Measurements from ENCODE around the gene WWOX.

Gene WWOX

DNA sequence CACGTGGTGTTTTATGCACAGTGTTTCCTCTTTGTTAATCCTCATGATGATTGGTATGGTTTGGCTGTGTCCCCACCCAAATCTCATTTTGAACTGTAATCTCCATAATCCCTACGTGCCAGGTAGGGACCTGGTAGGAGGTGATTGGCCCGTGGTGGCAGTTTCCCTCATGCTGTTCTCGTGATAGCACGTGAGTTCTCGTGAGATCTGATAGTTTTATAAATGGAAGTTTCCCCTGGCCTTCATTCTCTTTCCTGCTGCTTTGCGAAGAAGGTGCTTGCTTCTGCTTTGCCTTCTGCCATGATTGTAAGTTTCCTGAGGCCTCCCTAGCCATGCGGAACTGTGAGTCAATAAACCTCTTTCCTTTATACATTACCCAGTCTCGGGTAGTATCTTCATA lies 115.8 kb downstream of the WWOX start:
- no peak for ATAC-seq
- TF ChIP-seq RARB (CRISPR knock-in tag; IDR thresholded peaks at IDR 0.05) (no peak), ZC3H10 (CRISPR knock-in tag; IDR thresholded peaks at IDR 0.05) (no peak), ESRRG (CRISPR knock-in tag; IDR thresholded peaks at IDR 0.05) (no peak), CSDC2 (CRISPR knock-in tag; IDR thresholded peaks at IDR 0.05) (no peak), PPARA (CRISPR knock-in tag; IDR thresholded peaks at IDR 0.05; ENCODE audit: borderline replicate concordance) (no peak), ZFP3 (CRISPR knock-in tag; IDR thresholded peaks at IDR 0.05) (no peak), ZNF70 (CRISPR knock-in tag; IDR thresholded peaks at IDR 0.05) (no peak), BACH2 (CRISPR knock-in tag; IDR thresholded peaks at IDR 0.05; ENCODE audit: borderline replicate concordance) (no peak)
- TF ChIP-seq, protein P1, sequence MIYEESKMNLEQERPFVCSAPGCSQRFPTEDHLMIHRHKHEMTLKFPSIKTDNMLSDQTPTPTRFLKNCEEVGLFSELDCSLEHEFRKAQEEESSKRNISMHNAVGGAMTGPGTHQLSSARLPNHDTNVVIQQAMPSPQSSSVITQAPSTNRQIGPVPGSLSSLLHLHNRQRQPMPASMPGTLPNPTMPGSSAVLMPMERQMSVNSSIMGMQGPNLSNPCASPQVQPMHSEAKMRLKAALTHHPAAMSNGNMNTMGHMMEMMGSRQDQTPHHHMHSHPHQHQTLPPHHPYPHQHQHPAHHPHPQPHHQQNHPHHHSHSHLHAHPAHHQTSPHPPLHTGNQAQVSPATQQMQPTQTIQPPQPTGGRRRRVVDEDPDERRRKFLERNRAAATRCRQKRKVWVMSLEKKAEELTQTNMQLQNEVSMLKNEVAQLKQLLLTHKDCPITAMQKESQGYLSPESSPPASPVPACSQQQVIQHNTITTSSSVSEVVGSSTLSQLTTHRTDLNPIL (CRISPR knock-in tag; IDR thresholded peaks at IDR 0.05; ENCODE audit: low read depth) = no peak

DNA sequence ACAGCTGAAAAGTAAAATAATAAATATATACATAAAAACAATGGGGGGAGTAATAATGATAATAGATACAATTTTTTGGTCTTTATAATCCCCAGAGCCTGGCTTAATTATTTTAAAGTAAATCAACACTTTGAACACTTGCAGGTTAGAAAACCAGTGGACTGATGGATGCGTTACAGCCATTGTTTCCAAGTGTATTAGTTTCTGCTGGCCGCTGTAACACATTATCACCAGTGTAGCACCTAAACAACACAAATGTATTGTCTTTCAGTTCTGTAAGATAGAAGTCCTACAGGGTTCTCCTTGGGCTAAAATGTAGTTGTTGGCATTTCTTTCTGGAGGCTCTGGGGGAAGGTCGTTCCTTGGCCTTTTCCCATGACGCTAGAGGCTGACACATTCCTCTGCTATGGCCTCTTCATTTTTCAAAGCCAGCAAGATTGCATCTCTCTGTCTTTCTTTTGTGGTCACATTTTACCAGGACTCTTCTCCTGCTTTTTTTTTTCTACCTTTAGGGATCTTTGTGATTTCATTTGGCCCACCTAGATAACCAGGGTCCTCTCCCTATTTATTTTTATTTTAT lies 116.8 kb downstream of the WWOX start:
- ATAC-seq = no peak
- TF ChIP-seq ZC3H10 (CRISPR knock-in tag; IDR thresholded peaks at IDR 0.05) (no peak), CSDC2 (CRISPR knock-in tag; IDR thresholded peaks at IDR 0.05) (no peak), ZNF8 (CRISPR knock-in tag; IDR thresholded peaks at IDR 0.05) (no peak), ESRRG (CRISPR knock-in tag; IDR thresholded peaks at IDR 0.05) (no peak), TCF4 (CRISPR knock-in tag; IDR thresholded peaks at IDR 0.05; ENCODE audit: borderline replicate concordance) (no peak), TOX (CRISPR knock-in tag; IDR thresholded peaks at IDR 0.05; ENCODE audit: borderline replicate concordance) (no peak), OSR1 (CRISPR knock-in tag; IDR thresholded peaks at IDR 0.05) (no peak), BACH2 (CRISPR knock-in tag; IDR thresholded peaks at IDR 0.05; ENCODE audit: borderline replicate concordance) (no peak), RARB (CRISPR knock-in tag; IDR thresholded peaks at IDR 0.05) (no peak), ZFP30 (CRISPR knock-in tag; IDR thresholded peaks at IDR 0.05) (no peak)
- TF ChIP-seq, protein P1 (CRISPR knock-in tag; IDR thresholded peaks at IDR 0.05; ENCODE audit: low read depth) = no peak
- TF ChIP-seq, protein P2, sequence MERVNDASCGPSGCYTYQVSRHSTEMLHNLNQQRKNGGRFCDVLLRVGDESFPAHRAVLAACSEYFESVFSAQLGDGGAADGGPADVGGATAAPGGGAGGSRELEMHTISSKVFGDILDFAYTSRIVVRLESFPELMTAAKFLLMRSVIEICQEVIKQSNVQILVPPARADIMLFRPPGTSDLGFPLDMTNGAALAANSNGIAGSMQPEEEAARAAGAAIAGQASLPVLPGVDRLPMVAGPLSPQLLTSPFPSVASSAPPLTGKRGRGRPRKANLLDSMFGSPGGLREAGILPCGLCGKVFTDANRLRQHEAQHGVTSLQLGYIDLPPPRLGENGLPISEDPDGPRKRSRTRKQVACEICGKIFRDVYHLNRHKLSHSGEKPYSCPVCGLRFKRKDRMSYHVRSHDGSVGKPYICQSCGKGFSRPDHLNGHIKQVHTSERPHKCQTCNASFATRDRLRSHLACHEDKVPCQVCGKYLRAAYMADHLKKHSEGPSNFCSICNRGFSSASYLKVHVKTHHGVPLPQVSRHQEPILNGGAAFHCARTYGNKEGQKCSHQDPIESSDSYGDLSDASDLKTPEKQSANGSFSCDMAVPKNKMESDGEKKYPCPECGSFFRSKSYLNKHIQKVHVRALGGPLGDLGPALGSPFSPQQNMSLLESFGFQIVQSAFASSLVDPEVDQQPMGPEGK (CRISPR knock-in tag; IDR thresholded peaks at IDR 0.05; ENCODE audit: borderline replicate concordance) = no peak

DNA sequence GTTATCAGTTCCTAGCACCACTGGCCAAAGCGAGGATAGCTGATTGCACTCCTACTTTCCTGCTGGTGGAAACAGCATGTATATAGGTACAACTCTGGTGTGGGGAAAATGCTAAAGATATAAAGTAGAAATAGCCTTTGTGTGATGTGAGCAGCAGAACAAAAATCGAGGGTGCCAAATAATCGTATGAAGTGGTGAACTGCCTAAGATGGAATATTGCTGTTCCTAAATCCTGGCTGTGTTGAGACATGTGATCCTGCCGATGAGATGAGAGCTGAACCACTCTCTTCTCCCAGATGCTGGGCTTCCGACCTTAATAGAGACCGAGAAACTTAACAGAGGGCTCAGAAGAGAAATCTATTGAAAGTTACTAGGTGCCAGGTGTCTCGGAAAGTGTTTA lies 117.8 kb downstream of the WWOX start:
- no peak for TF ChIP-seq PPARA (CRISPR knock-in tag; IDR thresholded peaks at IDR 0.05; ENCODE audit: borderline replicate concordance)
- no peak for TF ChIP-seq TCF4 (CRISPR knock-in tag; IDR thresholded peaks at IDR 0.05; ENCODE audit: borderline replicate concordance)
- TF ChIP-seq ISL1 (CRISPR knock-in tag; IDR thresholded peaks at IDR 0.05) = no peak
- no peak for TF ChIP-seq ZFP3 (CRISPR knock-in tag; IDR thresholded peaks at IDR 0.05)
- TF ChIP-seq ZNF8 (CRISPR knock-in tag; IDR thresholded peaks at IDR 0.05) = no peak
- TF ChIP-seq, protein P3, sequence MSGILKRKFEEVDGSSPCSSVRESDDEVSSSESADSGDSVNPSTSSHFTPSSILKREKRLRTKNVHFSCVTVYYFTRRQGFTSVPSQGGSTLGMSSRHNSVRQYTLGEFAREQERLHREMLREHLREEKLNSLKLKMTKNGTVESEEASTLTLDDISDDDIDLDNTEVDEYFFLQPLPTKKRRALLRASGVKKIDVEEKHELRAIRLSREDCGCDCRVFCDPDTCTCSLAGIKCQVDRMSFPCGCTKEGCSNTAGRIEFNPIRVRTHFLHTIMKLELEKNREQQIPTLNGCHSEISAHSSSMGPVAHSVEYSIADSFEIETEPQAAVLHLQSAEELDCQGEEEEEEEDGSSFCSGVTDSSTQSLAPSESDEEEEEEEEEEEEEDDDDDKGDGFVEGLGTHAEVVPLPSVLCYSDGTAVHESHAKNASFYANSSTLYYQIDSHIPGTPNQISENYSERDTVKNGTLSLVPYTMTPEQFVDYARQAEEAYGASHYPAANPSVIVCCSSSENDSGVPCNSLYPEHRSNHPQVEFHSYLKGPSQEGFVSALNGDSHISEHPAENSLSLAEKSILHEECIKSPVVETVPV (CRISPR knock-in tag; IDR thresholded peaks at IDR 0.05) = no peak
- no peak for TF ChIP-seq ESRRG (CRISPR knock-in tag; IDR thresholded peaks at IDR 0.05)
- TF ChIP-seq, protein P2 (CRISPR knock-in tag; IDR thresholded peaks at IDR 0.05; ENCODE audit: borderline replicate concordance) = no peak
- TF ChIP-seq ARNTL (CRISPR knock-in tag; IDR thresholded peaks at IDR 0.05; ENCODE audit: borderline replicate concordance, low read depth) = no peak
- TF ChIP-seq RARB (CRISPR knock-in tag; IDR thresholded peaks at IDR 0.05) = no peak
- TF ChIP-seq, protein P1 (CRISPR knock-in tag; IDR thresholded peaks at IDR 0.05; ENCODE audit: low read depth) = no peak
- no peak for TF ChIP-seq ZNF70 (CRISPR knock-in tag; IDR thresholded peaks at IDR 0.05)
- TF ChIP-seq CSDC2 (CRISPR knock-in tag; IDR thresholded peaks at IDR 0.05) = no peak
- TF ChIP-seq ZFP30 (CRISPR knock-in tag; IDR thresholded peaks at IDR 0.05) = no peak
- no peak for TF ChIP-seq ZC3H10 (CRISPR knock-in tag; IDR thresholded peaks at IDR 0.05)
- ATAC-seq = no peak

Measured in SK-N-SH treated with all-trans-retinoic acid at 6 μM for 48 hours (cell line).